ENCODE results near the gene YRDC.

Gene YRDC

DNA sequence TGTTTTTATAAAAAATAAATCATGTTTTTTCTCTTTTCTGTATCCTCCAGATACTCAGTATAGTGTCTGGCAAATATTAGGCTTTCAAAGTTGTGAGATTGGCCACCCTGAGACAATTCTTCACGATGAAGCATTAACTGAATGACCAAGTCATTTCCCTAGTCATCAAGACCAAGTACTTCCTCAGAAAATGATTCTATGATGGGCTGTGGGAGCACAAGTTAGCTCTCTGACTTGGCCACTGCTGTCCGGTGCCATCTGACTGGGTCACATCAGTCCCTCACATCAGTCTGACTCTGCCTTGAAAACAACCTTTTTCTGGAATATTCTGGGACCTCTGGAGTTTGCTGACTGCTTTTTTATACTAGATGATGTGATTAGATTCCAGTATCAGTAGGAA, 13.5 kb upstream of the YRDC start:
- TF ChIP-seq, protein P1, sequence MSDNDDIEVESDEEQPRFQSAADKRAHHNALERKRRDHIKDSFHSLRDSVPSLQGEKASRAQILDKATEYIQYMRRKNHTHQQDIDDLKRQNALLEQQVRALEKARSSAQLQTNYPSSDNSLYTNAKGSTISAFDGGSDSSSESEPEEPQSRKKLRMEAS (IDR thresholded peaks at IDR 0.05; ENCODE audit: low read depth, low read length), result no peak
- TF ChIP-seq, protein P2, sequence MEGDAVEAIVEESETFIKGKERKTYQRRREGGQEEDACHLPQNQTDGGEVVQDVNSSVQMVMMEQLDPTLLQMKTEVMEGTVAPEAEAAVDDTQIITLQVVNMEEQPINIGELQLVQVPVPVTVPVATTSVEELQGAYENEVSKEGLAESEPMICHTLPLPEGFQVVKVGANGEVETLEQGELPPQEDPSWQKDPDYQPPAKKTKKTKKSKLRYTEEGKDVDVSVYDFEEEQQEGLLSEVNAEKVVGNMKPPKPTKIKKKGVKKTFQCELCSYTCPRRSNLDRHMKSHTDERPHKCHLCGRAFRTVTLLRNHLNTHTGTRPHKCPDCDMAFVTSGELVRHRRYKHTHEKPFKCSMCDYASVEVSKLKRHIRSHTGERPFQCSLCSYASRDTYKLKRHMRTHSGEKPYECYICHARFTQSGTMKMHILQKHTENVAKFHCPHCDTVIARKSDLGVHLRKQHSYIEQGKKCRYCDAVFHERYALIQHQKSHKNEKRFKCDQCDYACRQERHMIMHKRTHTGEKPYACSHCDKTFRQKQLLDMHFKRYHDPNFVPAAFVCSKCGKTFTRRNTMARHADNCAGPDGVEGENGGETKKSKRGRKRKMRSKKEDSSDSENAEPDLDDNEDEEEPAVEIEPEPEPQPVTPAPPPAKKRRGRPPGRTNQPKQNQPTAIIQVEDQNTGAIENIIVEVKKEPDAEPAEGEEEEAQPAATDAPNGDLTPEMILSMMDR (IDR thresholded peaks at IDR 0.05; ENCODE audit: low read depth, low read length), result no peak
- no peak for TF ChIP-seq MYC (IDR thresholded peaks at IDR 0.05; ENCODE audit: low read depth, low read length)
- TF ChIP-seq POLR2A (IDR thresholded peaks at IDR 0.05; ENCODE audit: extremely low read depth, insufficient read length), result no peak

DNA sequence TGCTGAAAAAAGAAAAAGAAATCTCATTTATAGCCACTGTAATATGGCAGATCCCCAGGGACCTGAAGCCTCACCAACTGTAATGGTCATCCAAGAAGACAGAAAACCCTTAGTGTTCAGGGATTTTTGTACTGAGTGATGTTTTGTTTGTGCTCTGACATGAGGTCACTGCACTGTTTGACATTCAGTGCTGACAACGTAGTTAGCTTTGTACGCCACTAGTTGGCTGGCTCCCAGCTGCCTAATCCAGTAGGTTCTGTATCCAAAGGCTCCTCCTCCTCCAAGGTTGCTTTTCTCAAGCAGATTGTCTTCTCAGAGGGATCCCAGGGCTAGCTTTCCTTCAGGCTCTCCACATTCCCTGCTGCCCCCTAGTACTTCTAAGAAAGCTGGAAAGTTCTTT, 9.5 kb upstream of the YRDC start:
- H3K4me3 ChIP-seq (ENCODE audit: low read depth, low read length), result no peak overlapping the region
- peak; percentile 9 for DNase-seq (ENCODE audit: low read depth)
- TF ChIP-seq, protein P2 (IDR thresholded peaks at IDR 0.05; ENCODE audit: low read depth, low read length), result no peak
- TF ChIP-seq, protein P1 (IDR thresholded peaks at IDR 0.05; ENCODE audit: low read depth, low read length), result no peak
- TF ChIP-seq POLR2A (IDR thresholded peaks at IDR 0.05; ENCODE audit: extremely low read depth, insufficient read length) (no peak), MYC (IDR thresholded peaks at IDR 0.05; ENCODE audit: low read depth, low read length) (no peak)

More for the DNA sequence above, 13.5 kb upstream of the YRDC start:
- H3K4me3 ChIP-seq (ENCODE audit: low read depth, low read length), result no peak overlapping the region
- DNase-seq (ENCODE audit: low read depth), result no peak

DNA sequence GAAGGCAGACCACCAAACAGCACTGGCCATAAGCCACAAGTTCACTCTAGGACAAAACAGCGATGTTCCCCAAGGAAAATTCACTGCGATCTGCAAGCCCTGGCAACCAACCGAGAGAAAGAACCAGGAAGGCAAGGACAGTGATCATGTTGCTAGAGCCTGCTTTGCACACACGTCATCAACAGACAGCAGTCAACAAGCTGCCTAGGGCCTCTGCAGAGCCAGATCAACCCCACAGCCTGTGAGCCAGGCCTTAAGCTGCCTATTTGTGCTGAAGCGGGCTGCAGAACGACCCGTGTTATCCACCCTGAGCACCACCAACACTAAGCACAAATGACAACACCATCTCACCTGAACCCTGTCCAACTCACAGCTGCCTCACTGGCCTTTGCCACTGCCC, 6.2 kb upstream of the YRDC start:
- H3K4me3 ChIP-seq (ENCODE audit: low read depth, low read length), result no peak overlapping the region
- TF ChIP-seq, protein P2 (IDR thresholded peaks at IDR 0.05; ENCODE audit: low read depth, low read length), result no peak
- TF ChIP-seq, protein P1 (IDR thresholded peaks at IDR 0.05; ENCODE audit: low read depth, low read length), result no peak
- TF ChIP-seq MYC (IDR thresholded peaks at IDR 0.05; ENCODE audit: low read depth, low read length), result no peak
- no peak for TF ChIP-seq POLR2A (IDR thresholded peaks at IDR 0.05; ENCODE audit: extremely low read depth, insufficient read length)
- DNase-seq (ENCODE audit: low read depth), result no peak

DNA sequence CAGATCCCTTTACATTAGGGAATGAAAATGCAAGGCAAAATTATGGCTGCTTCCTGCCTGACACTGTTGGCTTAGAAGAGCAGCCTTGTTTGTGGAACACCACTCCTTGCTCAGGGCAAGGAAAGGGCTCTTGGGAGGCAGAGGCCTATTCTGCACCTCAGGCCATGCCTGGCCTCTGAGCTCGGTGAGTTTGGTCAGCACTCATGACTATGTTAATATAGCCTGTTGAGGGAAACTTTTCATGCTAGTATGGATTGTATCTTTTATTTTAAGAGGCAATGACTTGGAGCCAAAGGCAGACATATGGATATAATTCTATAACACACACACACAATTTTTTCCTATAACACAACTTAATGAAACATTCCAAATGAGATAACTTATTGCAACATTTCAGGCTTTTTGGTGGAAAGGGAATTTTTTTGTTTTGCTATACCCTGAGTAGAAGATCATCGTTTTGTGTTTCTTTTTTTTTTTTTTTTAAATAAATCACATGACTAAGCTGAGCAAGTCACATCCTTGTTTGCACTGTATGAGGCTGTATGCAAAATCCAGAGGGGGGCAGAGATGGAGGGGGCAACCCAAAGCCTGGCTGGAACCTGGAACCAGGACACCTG, 5.6 kb upstream of the YRDC start:
- TF ChIP-seq POLR2A (IDR thresholded peaks at IDR 0.05; ENCODE audit: extremely low read depth, insufficient read length) (no peak), MYC (IDR thresholded peaks at IDR 0.05; ENCODE audit: low read depth, low read length) (no peak)
- TF ChIP-seq, protein P2 (IDR thresholded peaks at IDR 0.05; ENCODE audit: low read depth, low read length), result no peak
- TF ChIP-seq, protein P1 (IDR thresholded peaks at IDR 0.05; ENCODE audit: low read depth, low read length), result no peak
- DNase-seq (ENCODE audit: low read depth), result no peak

DNA sequence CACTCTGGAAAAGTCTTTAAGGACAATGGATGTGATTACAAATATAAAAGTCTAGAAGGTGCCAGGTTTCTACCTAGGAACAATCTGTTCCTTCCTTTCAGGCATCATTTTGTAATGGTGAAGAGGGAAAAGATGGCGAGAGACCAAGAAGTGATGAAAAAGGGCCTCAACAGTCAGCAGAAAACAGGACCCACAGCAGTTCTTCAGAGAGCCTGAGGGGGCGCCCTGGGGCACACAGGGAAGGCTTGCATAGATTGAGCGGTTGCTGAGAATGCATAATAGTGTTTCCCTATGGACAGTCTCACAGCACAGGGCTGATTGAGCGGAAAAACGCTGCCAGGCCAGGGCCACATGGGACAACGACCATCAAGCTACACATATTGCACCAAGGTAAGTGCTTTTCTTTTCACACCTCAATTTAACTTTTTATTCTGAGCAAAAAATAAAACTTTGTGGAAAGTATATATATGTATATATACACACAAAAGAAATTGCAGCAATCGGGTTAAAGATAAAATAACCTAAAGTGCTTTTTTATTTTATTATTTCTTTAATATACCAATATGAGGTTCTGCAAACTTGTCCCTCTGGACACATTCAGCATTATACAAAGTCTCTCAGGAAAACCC, 3.1 kb upstream of the YRDC start:
- DNase-seq (ENCODE audit: low read depth), result peak; percentile 75
- TF ChIP-seq, protein P2 (IDR thresholded peaks at IDR 0.05; ENCODE audit: low read depth, low read length), result peak; percentile 87
- TF ChIP-seq, protein P1 (IDR thresholded peaks at IDR 0.05; ENCODE audit: low read depth, low read length), result no peak
- no peak overlapping the region for H3K4me3 ChIP-seq (ENCODE audit: low read depth, low read length)

More for the DNA sequence above, 5.6 kb upstream of the YRDC start:
- no peak overlapping the region for H3K4me3 ChIP-seq (ENCODE audit: low read depth, low read length)
